HL-60 (cell line): ENCODE data around the gene RERE.

Experiments used
- POLR2AphosphoS5 ChIP-seq: IDR thresholded peaks from 2 replicates; pipeline ENCODE4 v1.6.1; 2012; ENCODE audit warnings: low read depth
- SPI1 ChIP-seq: IDR thresholded peaks from 2 replicates; pipeline ENCODE4 v1.6.1; 2012; ENCODE audit warnings: low read depth, mild to moderate bottlenecking, borderline replicate concordance
- TF ChIP-seq, protein P1 (sequence below): IDR thresholded peaks from one replicate; pipeline ENCODE4 v1.5.1; 2011; ENCODE audit warnings: low read length, control low read depth, inconsistent platforms; ENCODE audit not compliant: insufficient read depth
- TF ChIP-seq, protein P2 (sequence below): IDR thresholded peaks from 2 replicates; pipeline ENCODE4 v1.6.1; 2012; ENCODE audit warnings: low read depth; ENCODE audit not compliant: insufficient replicate concordance

DNA sequence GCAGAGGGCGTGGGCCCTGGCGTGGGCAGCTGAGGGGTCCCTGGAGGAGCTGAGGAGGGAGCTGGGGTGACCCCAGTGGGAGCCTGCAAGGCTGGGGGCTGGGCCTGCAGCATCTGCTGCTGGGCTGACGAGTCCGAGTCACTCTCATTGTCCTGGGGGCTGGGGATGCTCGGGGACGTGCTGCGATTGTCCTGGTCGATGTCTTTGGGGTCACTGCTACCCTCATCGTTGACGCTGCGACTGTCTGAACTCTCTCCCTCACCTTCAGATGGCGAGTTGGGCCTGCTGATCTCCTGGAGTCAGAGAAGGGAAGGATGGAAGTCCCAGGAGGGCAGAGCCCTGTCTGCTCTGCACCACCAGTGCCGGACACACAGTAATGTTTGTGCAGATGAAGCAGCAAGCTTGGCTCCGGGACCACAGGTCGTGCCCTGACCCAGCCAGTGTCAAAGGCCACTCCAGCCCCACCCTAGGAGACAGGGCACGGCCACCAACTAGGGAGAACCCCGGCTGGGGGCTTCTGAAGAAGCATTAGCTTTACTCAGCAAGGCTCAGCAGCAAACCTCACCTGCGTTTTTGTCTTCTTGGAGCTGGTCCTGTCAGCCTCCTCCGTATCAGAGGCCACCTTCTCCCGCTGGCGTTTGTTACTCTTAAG lies 456.1 kb downstream of the RERE start:
- TF ChIP-seq, protein P1, sequence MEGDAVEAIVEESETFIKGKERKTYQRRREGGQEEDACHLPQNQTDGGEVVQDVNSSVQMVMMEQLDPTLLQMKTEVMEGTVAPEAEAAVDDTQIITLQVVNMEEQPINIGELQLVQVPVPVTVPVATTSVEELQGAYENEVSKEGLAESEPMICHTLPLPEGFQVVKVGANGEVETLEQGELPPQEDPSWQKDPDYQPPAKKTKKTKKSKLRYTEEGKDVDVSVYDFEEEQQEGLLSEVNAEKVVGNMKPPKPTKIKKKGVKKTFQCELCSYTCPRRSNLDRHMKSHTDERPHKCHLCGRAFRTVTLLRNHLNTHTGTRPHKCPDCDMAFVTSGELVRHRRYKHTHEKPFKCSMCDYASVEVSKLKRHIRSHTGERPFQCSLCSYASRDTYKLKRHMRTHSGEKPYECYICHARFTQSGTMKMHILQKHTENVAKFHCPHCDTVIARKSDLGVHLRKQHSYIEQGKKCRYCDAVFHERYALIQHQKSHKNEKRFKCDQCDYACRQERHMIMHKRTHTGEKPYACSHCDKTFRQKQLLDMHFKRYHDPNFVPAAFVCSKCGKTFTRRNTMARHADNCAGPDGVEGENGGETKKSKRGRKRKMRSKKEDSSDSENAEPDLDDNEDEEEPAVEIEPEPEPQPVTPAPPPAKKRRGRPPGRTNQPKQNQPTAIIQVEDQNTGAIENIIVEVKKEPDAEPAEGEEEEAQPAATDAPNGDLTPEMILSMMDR = no peak
- TF ChIP-seq, protein P2, sequence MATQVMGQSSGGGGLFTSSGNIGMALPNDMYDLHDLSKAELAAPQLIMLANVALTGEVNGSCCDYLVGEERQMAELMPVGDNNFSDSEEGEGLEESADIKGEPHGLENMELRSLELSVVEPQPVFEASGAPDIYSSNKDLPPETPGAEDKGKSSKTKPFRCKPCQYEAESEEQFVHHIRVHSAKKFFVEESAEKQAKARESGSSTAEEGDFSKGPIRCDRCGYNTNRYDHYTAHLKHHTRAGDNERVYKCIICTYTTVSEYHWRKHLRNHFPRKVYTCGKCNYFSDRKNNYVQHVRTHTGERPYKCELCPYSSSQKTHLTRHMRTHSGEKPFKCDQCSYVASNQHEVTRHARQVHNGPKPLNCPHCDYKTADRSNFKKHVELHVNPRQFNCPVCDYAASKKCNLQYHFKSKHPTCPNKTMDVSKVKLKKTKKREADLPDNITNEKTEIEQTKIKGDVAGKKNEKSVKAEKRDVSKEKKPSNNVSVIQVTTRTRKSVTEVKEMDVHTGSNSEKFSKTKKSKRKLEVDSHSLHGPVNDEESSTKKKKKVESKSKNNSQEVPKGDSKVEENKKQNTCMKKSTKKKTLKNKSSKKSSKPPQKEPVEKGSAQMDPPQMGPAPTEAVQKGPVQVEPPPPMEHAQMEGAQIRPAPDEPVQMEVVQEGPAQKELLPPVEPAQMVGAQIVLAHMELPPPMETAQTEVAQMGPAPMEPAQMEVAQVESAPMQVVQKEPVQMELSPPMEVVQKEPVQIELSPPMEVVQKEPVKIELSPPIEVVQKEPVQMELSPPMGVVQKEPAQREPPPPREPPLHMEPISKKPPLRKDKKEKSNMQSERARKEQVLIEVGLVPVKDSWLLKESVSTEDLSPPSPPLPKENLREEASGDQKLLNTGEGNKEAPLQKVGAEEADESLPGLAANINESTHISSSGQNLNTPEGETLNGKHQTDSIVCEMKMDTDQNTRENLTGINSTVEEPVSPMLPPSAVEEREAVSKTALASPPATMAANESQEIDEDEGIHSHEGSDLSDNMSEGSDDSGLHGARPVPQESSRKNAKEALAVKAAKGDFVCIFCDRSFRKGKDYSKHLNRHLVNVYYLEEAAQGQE = no peak
- TF ChIP-seq POLR2AphosphoS5 (no peak), SPI1 (no peak)
